ENCODE data around the gene SBF2. TPM values are rescaled to one million over a fixed set of nuclear protein-coding genes. Genes with fewer than 3 reads are reported as not detected.

The SBF2 gene
- total RNA-seq, 2 experiments from 2014 or later = 6.0 to 6.1 TPM

DNA sequence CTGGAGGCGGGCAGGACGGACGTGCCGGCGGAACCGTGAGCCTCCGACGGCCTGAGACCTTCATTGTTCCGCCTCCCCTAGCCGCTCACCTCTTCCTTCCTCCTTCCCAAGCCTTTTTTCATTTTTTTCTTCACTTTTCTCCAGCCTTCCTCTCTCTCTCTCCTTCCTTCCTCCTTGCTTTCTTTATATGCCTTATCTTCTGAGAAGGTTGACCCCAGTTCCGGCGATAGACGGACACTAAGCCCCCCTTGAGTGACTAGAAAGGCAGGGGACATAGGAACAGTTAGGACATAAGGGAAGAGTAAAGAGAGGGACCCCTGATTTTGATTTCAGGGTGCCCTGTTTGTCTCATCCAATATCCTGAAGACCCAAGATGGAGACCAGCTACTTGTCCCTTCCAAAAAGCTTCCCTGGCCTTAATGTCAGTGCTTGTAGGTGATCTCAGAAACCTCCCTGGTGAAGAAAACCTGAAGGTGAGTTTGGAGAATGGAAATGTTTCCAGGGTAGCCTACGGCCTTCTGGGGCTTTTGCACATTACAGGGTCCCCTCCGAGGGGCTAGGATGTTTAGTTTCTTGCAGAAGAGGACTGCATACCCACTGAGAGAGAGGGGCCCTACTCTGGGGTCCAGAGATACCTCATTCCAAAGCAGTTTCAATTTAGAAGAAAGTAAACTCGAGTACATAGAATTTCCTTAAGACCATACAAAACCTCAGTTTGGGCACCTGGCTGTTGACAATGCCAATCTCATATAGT lies 14.4 kb upstream of the SBF2 start:
- H3K27me3 Mint-ChIP-seq = peaks cover 72% of the 10 kb centered on the region
- H3K9me3 Mint-ChIP-seq = no peaks in the 10 kb centered on the region
- H3K36me3 Mint-ChIP-seq = peaks cover 18% of the 10 kb centered on the region
- peaks cover 32% of the 10 kb centered on the region for H3K4me1 Mint-ChIP-seq
- DNase-seq = no peak
- H3K4me3 Mint-ChIP-seq = peak overlapping the region; percentile 96
- peak overlapping the region; percentile 91 for H3K27ac Mint-ChIP-seq

DNA sequence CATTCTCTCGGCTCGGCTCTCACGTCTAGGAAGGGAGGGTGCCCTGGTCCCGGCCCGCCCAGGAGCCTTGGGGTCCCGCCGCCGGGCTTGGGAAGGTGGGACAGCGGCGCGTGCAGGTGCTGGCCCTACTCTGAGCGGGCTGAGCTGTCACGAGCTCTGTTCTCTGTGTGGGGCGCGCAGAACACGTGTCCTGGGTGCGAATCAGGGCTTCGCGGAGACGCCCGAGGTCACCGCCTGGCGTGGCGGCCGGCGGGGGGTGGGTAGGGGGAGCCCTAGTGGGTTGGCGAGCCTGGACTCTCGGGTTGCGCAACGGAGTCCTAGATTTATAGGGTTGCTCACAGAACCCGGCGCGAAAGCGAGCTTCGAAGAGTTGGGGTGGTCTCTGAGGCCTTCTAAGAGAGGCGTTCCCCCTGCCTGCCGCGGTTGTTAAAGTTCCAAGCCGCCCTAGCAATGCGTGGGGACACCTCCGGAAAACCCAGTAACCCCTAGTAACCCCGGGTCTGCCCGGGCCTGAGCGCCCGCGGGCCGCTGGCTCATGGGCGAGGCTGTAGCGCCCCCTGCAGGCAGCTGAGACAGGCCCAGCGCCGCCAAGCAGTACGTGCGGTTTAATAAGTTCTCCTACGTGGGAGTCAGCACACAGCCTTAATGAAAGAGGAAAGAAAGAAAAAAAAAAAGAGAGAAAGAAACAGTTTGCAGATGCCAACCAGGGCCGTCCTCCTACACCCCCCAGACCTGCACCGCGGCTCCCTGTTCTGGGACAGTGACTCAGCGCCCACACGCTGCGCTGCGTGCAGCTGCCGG lies 13.6 kb upstream of the SBF2 start:
- Mint-ChIP-seq H3K4me3 (peak overlapping the region; percentile 96), H3K27ac (peak overlapping the region; percentile 91), H3K36me3 (peaks cover 20% of the 10 kb centered on the region), H3K4me1 (peaks cover 38% of the 10 kb centered on the region), H3K9me3 (no peaks in the 10 kb centered on the region), H3K27me3 (peaks cover 73% of the 10 kb centered on the region)
- DNase-seq = peak; percentile 90

DNA sequence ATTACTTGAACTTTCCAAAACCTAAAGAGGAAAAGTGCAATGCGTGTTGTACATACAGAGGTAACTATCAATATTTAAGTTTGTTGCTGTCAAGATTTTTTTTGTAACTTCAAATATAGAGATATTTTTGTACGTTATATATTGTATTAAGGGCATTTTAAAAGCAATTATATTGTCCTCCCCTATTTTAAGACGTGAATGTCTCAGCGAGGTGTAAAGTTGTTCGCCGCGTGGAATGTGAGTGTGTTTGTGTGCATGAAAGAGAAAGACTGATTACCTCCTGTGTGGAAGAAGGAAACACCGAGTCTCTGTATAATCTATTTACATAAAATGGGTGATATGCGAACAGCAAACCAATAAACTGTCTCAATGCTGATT lies 13.0 kb upstream of the SBF2 start:
- peak overlapping the region; percentile 96 for H3K4me3 Mint-ChIP-seq
- H3K36me3 Mint-ChIP-seq = peaks cover 19% of the 10 kb centered on the region

DNA sequence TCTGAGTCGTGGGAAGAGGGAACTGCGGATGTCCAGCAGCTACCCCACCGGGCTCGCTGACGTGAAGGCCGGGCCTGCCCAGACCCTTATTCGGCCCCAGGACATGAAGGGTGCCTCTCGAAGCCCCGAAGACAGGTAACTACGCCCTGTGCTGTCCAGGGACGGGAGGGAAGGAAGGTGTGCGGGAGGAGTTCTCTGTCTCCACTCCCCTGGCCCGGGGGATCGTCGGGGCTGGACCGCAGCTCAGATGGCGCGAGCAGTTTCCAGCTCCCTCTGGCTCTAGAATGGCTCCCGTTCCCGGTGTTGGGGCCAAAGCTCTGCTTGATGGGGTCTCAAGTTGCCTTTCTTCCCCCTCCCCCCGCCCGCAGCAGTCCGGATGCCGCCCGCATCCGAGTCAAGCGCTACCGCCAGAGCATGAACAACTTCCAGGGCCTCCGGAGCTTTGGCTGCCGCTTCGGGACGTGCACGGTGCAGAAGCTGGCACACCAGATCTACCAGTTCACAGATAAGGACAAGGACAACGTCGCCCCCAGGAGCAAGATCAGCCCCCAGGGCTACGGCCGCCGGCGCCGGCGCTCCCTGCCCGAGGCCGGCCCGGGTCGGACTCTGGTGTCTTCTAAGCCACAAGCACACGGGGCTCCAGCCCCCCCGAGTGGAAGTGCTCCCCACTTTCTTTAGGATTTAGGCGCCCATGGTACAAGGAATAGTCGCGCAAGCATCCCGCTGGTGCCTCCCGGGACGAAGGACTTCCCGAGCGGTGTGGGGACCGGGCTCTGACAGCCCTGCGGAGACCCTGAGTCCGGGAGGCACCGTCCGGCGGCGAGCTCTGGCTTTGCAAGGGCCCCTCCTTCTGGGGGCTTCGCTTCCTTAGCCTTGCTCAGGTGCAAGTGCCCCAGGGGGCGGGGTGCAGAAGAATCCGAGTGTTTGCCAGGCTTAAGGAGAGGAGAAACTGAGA lies 12.2 kb upstream of the SBF2 start:
- Mint-ChIP-seq H3K27me3 (peaks cover 72% of the 10 kb centered on the region), H3K36me3 (peaks cover 19% of the 10 kb centered on the region), H3K27ac (no peak overlapping the region), H3K9me3 (no peaks in the 10 kb centered on the region), H3K4me1 (peaks cover 38% of the 10 kb centered on the region), H3K4me3 (peak overlapping the region; percentile 96)
- no peak for DNase-seq

More for the DNA sequence above, 13.0 kb upstream of the SBF2 start:
- Mint-ChIP-seq H3K27ac (no peak overlapping the region), H3K9me3 (no peaks in the 10 kb centered on the region), H3K27me3 (peaks cover 71% of the 10 kb centered on the region), H3K4me1 (peaks cover 38% of the 10 kb centered on the region)
- no peak for DNase-seq

DNA sequence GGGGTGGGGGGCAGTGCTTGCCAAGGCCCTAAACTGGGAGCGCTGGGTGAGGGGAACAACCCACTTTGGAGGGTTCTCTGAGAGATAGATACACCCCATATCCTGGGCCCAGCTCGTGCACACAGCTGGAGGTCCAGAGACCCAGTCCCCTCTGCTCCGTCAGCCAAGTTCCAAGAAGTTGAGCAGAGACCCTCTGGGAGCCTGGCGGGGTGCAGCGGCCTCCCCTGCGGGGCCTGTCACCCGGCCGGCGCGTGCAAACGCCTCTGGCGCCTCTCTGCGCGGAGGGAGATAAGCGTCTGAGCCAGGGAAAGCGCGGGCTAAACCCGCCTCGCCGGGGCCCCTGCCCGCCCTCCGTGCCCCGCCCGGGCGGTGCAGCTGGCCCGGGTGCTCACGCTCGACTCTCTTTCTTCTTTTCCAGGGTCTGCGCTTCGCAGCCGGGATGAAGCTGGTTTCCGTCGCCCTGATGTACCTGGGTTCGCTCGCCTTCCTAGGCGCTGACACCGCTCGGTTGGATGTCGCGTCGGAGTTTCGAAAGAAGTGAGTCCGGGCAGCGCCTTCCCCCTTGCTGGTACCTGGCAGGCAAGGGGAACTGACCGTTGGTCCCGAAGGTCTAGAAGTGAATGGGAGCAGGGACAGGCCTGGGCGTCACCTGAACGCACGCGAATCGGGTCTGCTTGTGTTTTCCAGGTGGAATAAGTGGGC lies 11.4 kb upstream of the SBF2 start:
- Mint-ChIP-seq H3K4me3 (peak overlapping the region; percentile 96), H3K4me1 (peaks cover 38% of the 10 kb centered on the region), H3K9me3 (no peaks in the 10 kb centered on the region), H3K27me3 (peaks cover 77% of the 10 kb centered on the region), H3K27ac (no peak overlapping the region), H3K36me3 (peaks cover 19% of the 10 kb centered on the region)
- DNase-seq = no peak

DNA sequence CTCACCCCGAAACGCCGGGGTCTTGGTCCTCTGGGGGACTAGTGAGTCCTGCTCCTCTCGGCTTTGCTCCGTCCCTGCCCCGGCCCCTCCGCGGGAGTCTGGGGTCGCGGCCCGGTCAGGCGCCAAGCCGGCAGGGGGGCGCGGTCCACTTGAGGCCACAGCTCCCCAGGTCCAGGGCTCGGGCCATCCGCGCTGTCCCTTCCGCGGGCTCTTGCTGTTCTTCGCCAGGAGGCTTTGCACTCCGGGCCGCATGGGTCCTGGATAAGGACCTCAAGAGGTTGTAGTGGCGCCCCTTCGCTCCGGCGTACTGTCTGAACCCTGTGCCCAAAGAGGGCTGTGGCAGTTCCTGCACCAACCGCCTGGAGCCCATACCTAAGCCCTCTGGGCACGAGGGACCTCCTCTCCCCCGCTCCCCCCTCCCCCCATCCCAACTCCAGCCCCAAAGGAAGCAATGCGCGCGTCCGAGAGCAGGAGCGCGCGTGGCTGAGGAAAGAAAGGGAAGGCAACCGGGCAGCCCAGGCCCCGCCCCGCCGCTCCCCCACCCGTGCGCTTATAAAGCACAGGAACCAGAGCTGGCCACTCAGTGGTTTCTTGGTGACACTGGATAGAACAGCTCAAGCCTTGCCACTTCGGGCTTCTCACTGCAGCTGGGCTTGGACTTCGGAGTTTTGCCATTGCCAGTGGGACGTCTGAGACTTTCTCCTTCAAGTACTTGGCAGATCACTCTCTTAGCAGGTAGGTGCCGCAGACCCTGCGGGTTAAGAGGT lies 10.7 kb upstream of the SBF2 start, which contains the start of gene ADM:
TSS of gene ADM (plus strand) at position 579 of the 767 bp plus-strand sequence. CDS start 628 bp downstream, outside the sequence.
- Mint-ChIP-seq H3K36me3 (peaks cover 19% of the 10 kb centered on the region), H3K27me3 (peaks cover 77% of the 10 kb centered on the region), H3K27ac (peak within 1 kb of the TSS; percentile 69), H3K4me1 (peaks cover 37% of the 10 kb centered on the region), H3K9me3 (no peaks in the 10 kb centered on the region), H3K4me3 (peak within 1 kb of the TSS; percentile 96)
- peak; percentile 55 for DNase-seq

DNA sequence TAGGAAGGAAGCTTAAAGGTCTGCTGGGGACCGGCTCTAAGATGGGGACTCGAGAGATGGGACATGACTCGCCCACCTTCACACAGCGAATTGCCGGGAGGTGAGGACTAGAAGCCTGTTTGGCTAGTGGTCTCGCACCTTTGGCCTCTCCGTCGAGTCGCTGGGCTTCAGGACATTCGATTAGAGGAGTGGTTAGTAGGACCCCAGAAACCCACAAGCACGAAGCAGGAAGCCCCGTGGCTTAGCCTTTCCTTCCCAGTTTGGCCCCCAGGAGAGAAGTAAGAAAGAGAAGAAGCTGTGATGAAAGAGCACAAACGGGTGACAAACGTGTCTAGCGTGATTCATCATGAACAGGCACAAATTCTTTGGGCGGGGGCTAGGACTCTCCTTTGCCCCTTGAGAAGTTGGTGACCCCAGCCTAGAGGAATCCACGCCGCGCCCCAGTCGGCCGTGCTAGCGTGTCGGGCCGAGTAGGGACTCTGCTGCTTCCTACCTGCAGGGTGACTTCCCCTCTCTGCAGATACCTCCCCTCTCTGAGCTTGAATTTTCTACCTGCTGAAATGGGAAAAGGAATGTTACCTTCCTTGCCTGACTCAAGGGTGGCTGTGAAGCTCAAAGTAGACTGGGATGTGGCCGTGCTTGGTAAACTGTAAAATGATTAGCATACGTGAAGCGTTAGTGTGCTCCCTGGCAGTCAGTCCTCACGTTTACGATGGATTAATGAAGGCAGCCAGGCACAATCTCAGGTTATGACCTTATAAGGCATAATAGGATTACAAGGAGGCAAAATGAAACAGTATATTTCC lies 9.7 kb upstream of the SBF2 start:
- Mint-ChIP-seq H3K27ac (peak overlapping the region; percentile 69), H3K4me1 (peaks cover 30% of the 10 kb centered on the region), H3K9me3 (no peaks in the 10 kb centered on the region), H3K4me3 (peak overlapping the region; percentile 96), H3K27me3 (peaks cover 71% of the 10 kb centered on the region), H3K36me3 (peaks cover 16% of the 10 kb centered on the region)
- no peak for DNase-seq

GRCh38 chr11:10302744-10303557 lies 8.9 kb upstream of the SBF2 start:
- Mint-ChIP-seq H3K4me3 (peak overlapping the region; percentile 96), H3K27ac (peak overlapping the region; percentile 69), H3K9me3 (no peaks in the 10 kb centered on the region), H3K4me1 (peaks cover 31% of the 10 kb centered on the region), H3K36me3 (peaks cover 16% of the 10 kb centered on the region), H3K27me3 (peaks cover 65% of the 10 kb centered on the region)
- peak; percentile 66 for DNase-seq

DNA sequence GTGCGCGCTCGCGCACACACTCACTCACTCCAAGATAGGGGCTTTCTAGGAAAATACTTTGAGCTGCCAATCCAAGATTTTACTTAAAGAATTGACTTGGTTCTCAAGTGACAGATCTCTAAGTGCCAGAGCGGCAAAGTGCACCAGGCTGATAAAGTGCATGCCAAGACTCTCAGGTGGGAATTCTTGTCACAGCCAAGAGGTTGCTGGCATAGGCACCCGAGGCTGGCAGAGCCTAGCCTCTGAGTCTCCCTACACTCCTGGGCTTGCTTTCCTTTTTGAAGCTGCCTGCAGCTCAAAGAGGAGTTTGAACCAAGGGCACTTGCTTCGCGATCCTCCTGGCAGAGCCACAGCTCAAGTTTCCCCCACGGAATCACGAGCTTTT lies 8.3 kb upstream of the SBF2 start:
- Mint-ChIP-seq H3K27ac (no peak overlapping the region), H3K9me3 (no peaks in the 10 kb centered on the region)

DNA sequence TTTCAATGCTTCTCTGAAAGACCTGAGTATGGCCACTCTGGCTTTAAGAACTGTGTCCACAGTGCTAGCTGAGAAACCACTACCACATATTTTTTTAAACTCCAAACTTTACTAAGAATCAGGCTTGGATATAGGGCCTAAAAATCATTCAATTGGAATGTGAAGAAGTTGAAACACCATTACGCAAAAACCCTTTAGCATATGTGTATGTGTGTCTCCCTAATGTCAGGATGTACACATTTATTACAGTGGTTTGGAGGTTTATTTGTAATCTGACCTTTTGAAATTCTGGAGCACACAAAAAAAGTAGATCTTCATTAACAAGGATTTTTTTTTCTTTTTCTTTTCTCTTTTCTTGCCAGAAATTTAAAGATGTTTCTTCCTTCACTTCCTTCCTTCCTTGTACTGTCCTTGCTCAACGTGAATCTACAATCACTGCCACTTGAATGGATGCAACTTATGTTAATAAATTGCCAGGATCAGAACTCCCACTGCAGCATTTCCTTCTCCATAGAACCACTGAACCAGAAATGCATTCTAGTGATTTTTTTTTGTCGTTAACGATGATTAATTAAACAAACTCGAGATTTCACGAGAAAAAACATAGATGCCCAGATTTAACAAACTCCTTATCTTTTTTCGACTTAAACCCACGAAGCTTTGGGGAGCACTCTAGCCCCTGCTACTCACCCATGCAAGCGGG lies 7.8 kb upstream of the SBF2 start:
- Mint-ChIP-seq H3K27ac (no peak overlapping the region), H3K9me3 (no peaks in the 10 kb centered on the region), H3K27me3 (peaks cover 69% of the 10 kb centered on the region), H3K4me1 (peaks cover 32% of the 10 kb centered on the region), H3K36me3 (peaks cover 16% of the 10 kb centered on the region), H3K4me3 (no peak overlapping the region)
- DNase-seq = no peak

More for the DNA sequence above, 8.3 kb upstream of the SBF2 start:
- peak overlapping the region; percentile 96 for H3K4me3 Mint-ChIP-seq
- no peak for DNase-seq
- H3K36me3 Mint-ChIP-seq = peaks cover 16% of the 10 kb centered on the region
- peaks cover 36% of the 10 kb centered on the region for H3K4me1 Mint-ChIP-seq
- peaks cover 69% of the 10 kb centered on the region for H3K27me3 Mint-ChIP-seq

DNA sequence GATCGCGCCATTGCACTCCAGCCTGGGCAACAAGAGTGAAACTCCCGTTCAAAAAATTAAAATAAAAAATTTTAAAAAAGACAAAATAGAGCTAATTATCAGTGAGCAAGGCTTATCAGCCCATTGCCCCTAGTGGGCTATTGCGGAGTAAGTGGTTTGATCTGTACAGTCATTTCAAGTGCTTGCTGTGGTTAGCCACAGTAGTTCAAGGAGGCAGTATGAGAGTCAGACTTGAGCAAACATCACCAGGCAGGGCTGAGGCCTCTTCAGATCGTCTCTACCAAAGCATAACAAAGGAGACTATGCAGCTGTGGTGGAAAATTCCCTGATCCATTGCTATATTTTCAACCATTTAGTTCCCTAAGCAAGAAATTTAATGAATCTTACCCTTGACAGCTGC lies 4.3 kb upstream of the SBF2 start:
- peak; percentile 66 for DNase-seq
- peaks cover 29% of the 10 kb centered on the region for H3K4me1 Mint-ChIP-seq

More for the DNA sequence above, 4.3 kb upstream of the SBF2 start:
- Mint-ChIP-seq H3K4me3 (no peak overlapping the region), H3K36me3 (peaks cover 5% of the 10 kb centered on the region), H3K27me3 (peaks cover 59% of the 10 kb centered on the region), H3K27ac (no peak overlapping the region), H3K9me3 (no peaks in the 10 kb centered on the region)

Data from activated naive CD8-positive, alpha-beta T cell treated with anti-CD3 and anti-CD28 coated beads for 36 hours (primary cell).